ENCODE data around the gene DENND4A.

The DENND4A gene

DNA sequence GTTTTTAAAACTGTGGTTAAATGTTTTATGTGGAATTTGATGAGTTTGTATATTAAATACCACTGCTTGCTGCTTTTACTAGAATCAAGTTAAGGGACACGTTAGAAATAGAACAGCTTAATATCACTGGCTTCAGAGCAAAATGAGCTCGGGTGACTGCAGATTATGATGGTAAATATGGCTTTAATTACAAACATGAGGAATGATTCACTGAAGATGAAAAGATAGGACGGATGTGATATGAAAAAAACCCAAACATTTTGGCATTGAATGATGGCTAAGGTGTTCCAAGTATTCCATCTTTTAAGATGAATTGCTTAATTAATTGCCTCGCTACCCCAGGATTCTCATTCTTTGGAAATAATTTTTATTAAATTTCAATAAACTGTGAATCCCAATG lies 136.6 kb downstream of the DENND4A start:
- TF ChIP-seq, protein P1, sequence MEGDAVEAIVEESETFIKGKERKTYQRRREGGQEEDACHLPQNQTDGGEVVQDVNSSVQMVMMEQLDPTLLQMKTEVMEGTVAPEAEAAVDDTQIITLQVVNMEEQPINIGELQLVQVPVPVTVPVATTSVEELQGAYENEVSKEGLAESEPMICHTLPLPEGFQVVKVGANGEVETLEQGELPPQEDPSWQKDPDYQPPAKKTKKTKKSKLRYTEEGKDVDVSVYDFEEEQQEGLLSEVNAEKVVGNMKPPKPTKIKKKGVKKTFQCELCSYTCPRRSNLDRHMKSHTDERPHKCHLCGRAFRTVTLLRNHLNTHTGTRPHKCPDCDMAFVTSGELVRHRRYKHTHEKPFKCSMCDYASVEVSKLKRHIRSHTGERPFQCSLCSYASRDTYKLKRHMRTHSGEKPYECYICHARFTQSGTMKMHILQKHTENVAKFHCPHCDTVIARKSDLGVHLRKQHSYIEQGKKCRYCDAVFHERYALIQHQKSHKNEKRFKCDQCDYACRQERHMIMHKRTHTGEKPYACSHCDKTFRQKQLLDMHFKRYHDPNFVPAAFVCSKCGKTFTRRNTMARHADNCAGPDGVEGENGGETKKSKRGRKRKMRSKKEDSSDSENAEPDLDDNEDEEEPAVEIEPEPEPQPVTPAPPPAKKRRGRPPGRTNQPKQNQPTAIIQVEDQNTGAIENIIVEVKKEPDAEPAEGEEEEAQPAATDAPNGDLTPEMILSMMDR (IDR thresholded peaks at IDR 0.05): no peak
- DNase-seq (ENCODE audit: low spot score): no peak
- Histone ChIP-seq H3K27ac (no peak overlapping the region), H3K4me3 (no peak overlapping the region)

DNA sequence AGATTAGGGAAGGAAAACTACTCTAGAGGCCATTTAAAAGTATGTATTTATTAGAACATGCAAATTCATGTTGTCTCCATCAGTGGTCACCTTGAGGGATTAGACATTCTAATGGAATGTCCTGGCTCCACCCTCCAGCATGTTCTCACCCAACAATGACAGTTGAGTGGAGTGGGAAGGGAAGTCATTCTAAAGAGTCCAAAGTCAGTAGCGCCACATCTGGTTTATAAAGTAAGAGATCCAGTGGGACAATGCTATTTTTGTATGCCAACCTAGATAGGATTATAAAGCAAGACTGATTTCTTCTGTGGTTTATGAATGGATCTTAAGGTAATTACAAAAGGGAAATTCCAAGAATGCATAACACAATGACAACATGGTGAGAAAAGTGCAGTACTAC lies 137.1 kb downstream of the DENND4A start:
- H3K27ac ChIP-seq: no peak overlapping the region
- TF ChIP-seq, protein P1 (IDR thresholded peaks at IDR 0.05): no peak

DNA sequence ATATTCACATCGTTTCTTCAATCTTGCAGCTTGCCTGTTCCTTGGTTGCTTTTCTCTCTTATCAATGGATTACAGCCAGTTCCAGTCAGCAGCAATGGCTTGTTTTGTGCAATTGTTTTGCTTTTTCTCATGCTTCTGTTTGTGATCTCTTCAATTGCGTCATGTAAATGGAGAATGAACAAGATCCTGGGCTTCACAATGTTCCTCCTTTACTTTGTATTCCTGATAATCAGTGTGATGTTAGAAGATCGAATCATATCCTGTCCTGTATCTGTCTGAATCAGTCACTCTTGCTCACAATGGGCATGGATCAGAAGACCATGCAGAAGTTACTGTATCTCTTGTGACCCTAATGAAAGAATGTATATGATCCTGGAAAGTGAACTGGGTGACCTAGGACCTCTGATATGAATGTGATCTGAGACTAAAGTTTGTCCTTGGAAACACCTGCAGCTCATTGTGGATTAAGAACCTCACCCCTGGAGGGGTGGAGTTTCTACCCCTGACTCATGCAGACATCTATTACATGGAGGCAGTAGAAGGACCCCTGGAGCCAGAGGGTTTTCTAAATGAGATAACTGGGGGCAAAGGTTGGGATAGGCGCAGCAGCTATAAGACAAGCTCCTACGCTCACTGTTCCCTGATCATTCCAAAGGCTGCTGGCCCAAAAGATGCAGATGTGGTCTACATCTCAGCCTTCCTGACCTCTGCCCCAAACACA lies 138.1 kb downstream of the DENND4A start:
- Histone ChIP-seq H3K27ac (no peak overlapping the region), H3K4me3 (no peak overlapping the region)
- DNase-seq (ENCODE audit: low spot score): no peak
- TF ChIP-seq, protein P1 (IDR thresholded peaks at IDR 0.05): no peak

More for the DNA sequence above, 137.1 kb downstream of the DENND4A start:
- H3K4me3 ChIP-seq: no peak overlapping the region
- no peak for DNase-seq (ENCODE audit: low spot score)

DNA sequence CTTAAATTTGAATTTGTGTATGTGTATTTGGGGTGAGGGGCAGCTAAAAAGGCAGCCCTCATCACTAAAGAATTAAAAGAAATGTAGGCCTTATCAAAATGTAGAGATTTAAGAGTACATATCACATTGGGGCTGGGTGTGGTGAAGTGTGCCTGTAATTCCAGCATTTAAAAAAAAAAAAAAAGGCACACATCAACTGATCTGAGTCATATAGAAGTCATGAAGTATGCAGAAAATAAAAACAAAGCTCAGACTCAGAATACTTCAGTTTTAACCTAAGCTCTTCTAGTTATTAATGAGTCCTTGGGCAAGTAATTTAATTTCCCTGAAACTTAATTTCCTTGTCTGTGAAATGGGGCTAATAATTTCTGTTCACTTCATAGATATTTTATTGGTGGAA lies 138.8 kb downstream of the DENND4A start:
- TF ChIP-seq, protein P1 (IDR thresholded peaks at IDR 0.05): no peak
- H3K4me3 ChIP-seq: no peak overlapping the region
- DNase-seq (ENCODE audit: low spot score): no peak
- no peak overlapping the region for H3K27ac ChIP-seq

DNA sequence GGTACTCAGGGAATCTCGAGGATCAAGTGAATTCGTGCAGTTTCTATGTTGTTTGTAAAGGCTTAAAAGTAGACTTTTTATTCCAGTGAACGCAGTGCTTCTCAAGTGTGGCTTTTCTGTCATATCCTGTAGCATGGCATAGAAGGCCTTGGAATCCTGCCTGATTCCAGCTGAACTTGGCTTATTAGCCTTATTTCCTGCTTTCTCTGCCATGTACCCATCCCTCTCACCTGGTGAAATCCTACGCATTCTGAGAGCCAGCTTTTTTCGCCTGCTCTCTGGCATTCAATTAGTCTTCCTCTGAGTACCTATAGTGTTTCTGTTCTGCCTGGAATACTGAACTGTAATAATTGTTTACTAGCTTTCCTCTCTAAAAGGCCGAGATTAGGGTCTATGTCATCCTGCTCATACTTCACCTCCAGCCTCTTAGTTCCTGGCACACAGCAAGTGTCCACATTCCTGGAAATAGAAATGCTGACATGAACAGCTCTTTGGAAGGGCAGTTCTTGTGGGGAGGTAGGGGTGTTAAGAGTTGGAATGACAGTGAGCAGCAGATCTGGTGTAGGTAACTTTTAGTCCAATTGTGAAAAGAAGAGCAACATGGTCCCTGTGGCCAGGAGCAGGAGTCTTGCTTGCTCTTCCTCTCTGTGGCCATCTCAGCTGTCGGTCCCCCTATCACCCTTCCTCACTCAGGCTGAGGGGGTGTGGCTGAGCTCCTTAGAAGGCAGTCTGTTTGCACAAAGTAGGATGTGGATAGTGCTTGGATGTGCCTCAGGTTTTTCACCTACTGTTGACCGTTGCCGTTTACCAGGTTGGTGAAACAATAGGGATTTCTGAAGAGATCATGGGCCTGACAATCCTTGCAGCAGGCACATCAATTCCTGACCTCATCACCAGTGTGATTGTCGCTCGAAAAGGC lies 140.0 kb downstream of the DENND4A start:
- no peak overlapping the region for H3K27ac ChIP-seq

DNA sequence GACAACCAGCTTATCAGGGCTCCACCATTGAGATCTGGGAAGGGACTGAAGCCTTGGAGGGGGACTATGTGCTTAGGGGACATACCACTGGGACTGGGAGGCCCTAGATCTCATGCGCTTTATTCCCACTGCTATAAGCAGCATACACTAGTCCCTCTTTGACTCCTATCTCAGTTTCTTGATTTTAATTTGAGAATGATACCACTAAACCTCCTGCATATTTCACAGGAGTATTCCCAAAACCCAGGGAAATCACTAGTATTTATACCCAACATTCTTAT lies 141.1 kb downstream of the DENND4A start:
- H3K4me3 ChIP-seq: no peak overlapping the region
- H3K27ac ChIP-seq: no peak overlapping the region

More for the DNA sequence above, 140.0 kb downstream of the DENND4A start:
- H3K4me3 ChIP-seq: no peak overlapping the region
- no peak for DNase-seq (ENCODE audit: low spot score)
- TF ChIP-seq, protein P1 (IDR thresholded peaks at IDR 0.05): no peak

More for the DNA sequence above, 141.1 kb downstream of the DENND4A start:
- TF ChIP-seq, protein P1 (IDR thresholded peaks at IDR 0.05): no peak
- DNase-seq (ENCODE audit: low spot score): no peak

Data from coronary artery (tissue), 2 donors.